ENCODE results near the gene RPP38. TPM values are rescaled to one million over a fixed set of nuclear protein-coding genes. Genes with fewer than 3 reads are reported as not detected.

RPP38 gene
- total RNA-seq, 4 donors from 2014 or later: 9.4 to 15.4 (median 12.1) TPM

- DNase-seq (ENCODE audit: low spot score) (no peak), ATAC-seq (ENCODE audit: low FRiP score) (no peak)
- no peak for TF ChIP-seq CTCF (IDR thresholded peaks at IDR 0.05)
These were observed 40.5 kb downstream of the RPP38 start for GRCh38 chr10:15137636-15138035.

- no peak for TF ChIP-seq CTCF (IDR thresholded peaks at IDR 0.05)
- DNase-seq (ENCODE audit: low spot score): no peak
- no peak for ATAC-seq (ENCODE audit: low FRiP score)
These were observed 43.5 kb downstream of the RPP38 start for GRCh38 chr10:15140698-15141097.

- ATAC-seq (ENCODE audit: low FRiP score): no peak
- no peak for TF ChIP-seq CTCF (IDR thresholded peaks at IDR 0.05)
- no peak for DNase-seq (ENCODE audit: low spot score)
These were observed 44.2 kb downstream of the RPP38 start for GRCh38 chr10:15141136-15142054.

GRCh38 chr10:15144788-15145187 lies 47.6 kb downstream of the RPP38 start:
- DNase-seq (ENCODE audit: low spot score): no peak
- no peak for ATAC-seq (ENCODE audit: low FRiP score)

GRCh38 chr10:15146366-15146765 lies 49.2 kb downstream of the RPP38 start:
- DNase-seq (ENCODE audit: low spot score) (no peak), ATAC-seq (ENCODE audit: low FRiP score) (no peak)
- no peak for TF ChIP-seq CTCF (IDR thresholded peaks at IDR 0.05)

More at GRCh38 chr10:15144788-15145187, 47.6 kb downstream of the RPP38 start:
- TF ChIP-seq CTCF (IDR thresholded peaks at IDR 0.05): no peak

- ATAC-seq (ENCODE audit: low FRiP score): no peak
- DNase-seq (ENCODE audit: low spot score): no peak
- TF ChIP-seq CTCF (IDR thresholded peaks at IDR 0.05): no peak
These were observed 50.6 kb downstream of the RPP38 start for GRCh38 chr10:15147594-15148392.
